GM21619 (cell line): ENCODE data around the gene LDLRAD3.

ENCODE experiments used
- ATAC-seq: cut with Tn5 transposase; IDR thresholded peaks from one replicate; pipeline ENCODE4 v1.9.1; 2021; ENCODE audit not compliant: unreplicated experiment

Gene LDLRAD3

GRCh38 chr11:36122671-36123070 is 178.8 kb downstream of the LDLRAD3 start:
- ATAC-seq = no peak

- no peak for ATAC-seq
These were observed 179.7 kb downstream of the LDLRAD3 start for GRCh38 chr11:36123336-36124101.

GRCh38 chr11:36126678-36127077 is 182.8 kb downstream of the LDLRAD3 start:
- ATAC-seq = no peak

- no peak for ATAC-seq
These were observed 183.7 kb downstream of the LDLRAD3 start for GRCh38 chr11:36127550-36127949.

- ATAC-seq = no peak
These were observed 186.1 kb downstream of the LDLRAD3 start for GRCh38 chr11:36129955-36130354.

- no peak for ATAC-seq
These were observed 186.5 kb downstream of the LDLRAD3 start for GRCh38 chr11:36130401-36130800.

GRCh38 chr11:36131721-36132397 is 188.0 kb downstream of the LDLRAD3 start:
- ATAC-seq = no peak

- ATAC-seq = no peak
These were observed 189.1 kb downstream of the LDLRAD3 start for GRCh38 chr11:36132940-36133339.

- no peak for ATAC-seq
These were observed 191.2 kb downstream of the LDLRAD3 start for GRCh38 chr11:36135076-36135475.

- no peak for ATAC-seq
These were observed 195.9 kb downstream of the LDLRAD3 start for GRCh38 chr11:36139767-36140166.

GRCh38 chr11:36141196-36141953 is 197.5 kb downstream of the LDLRAD3 start:
- no peak for ATAC-seq

GRCh38 chr11:36141956-36142355 is 198.1 kb downstream of the LDLRAD3 start:
- no peak for ATAC-seq

GRCh38 chr11:36142439-36142838 is 198.6 kb downstream of the LDLRAD3 start:
- ATAC-seq = no peak

- no peak for ATAC-seq
These were observed 199.0 kb downstream of the LDLRAD3 start for GRCh38 chr11:36142879-36143278.

- ATAC-seq = no peak
These were observed 202.6 kb downstream of the LDLRAD3 start for GRCh38 chr11:36146437-36146836.

- no peak for ATAC-seq
These were observed 203.6 kb downstream of the LDLRAD3 start for GRCh38 chr11:36147491-36147890.

GRCh38 chr11:36148701-36149100 is 204.8 kb downstream of the LDLRAD3 start:
- no peak for ATAC-seq

GRCh38 chr11:36149538-36150242 is 205.8 kb downstream of the LDLRAD3 start:
- peak; percentile 85 for ATAC-seq

GRCh38 chr11:36150986-36151385 is 207.1 kb downstream of the LDLRAD3 start:
- ATAC-seq = no peak

GRCh38 chr11:36151933-36152580 is 208.2 kb downstream of the LDLRAD3 start:
- no peak for ATAC-seq

- ATAC-seq = no peak
These were observed 209.7 kb downstream of the LDLRAD3 start for GRCh38 chr11:36153551-36153950.
